GM19239 (cell line): Measurements from ENCODE around the gene FGGY.
"Not testable (repeated sequence)": the region's sequence is repeated elsewhere in the genome, so short reads cannot be mapped to it uniquely, and the experiment has no call there.

Experiments used
- DNase-seq: peaks from one replicate; pipeline ENCODE4 v3.0.0; 2011; ENCODE audit warnings: low spot score; ENCODE audit not compliant: insufficient read length
- FAIRE-seq: peaks from 2 replicates; lab custom pipeline; 2011; peaks lifted over from hg19 to GRCh38; lab: Jason Lieb, UNC

The FGGY gene

GRCh38 chr1:59296358-59297256 lies at the start of gene FGGY:
Gene FGGY, plus strand, starts transcription at chr1:59297094. Its CDS starts 24,456 bp downstream, at chr1:59321550.
- FAIRE-seq (peak; percentile 91), DNase-seq (peak; percentile 72)

- FAIRE-seq (no peak), DNase-seq (no peak)
Observed at GRCh38 chr1:59248758-59249157, 48.1 kb upstream of the FGGY start.

- no peak for FAIRE-seq
- no peak for DNase-seq
Observed at GRCh38 chr1:59249396-59250137, 47.3 kb upstream of the FGGY start.

- FAIRE-seq, DNase-seq: not testable (repeated sequence)
Observed at GRCh38 chr1:59251061-59251460, 45.8 kb upstream of the FGGY start.

- FAIRE-seq, DNase-seq: not testable (repeated sequence)
Observed at GRCh38 chr1:59256429-59256828, 40.5 kb upstream of the FGGY start.

GRCh38 chr1:59258412-59259032 lies 38.4 kb upstream of the FGGY start:
- FAIRE-seq = no peak
- DNase-seq = no peak

- FAIRE-seq (no peak), DNase-seq (no peak)
Observed at GRCh38 chr1:59261537-59261936, 35.4 kb upstream of the FGGY start.

GRCh38 chr1:59262631-59263030 lies 34.3 kb upstream of the FGGY start:
- FAIRE-seq = no peak
- no peak for DNase-seq

GRCh38 chr1:59263111-59263510 lies 33.8 kb upstream of the FGGY start:
- FAIRE-seq (no peak), DNase-seq (no peak)

GRCh38 chr1:59265622-59266021 lies 31.3 kb upstream of the FGGY start:
- peak; percentile 45 for FAIRE-seq
- DNase-seq = no peak

- no peak for DNase-seq
- peak; percentile 97 for FAIRE-seq
Observed at GRCh38 chr1:59266180-59266926, 30.5 kb upstream of the FGGY start.

- no peak for FAIRE-seq
- no peak for DNase-seq
Observed at GRCh38 chr1:59266927-59267293, 30.0 kb upstream of the FGGY start.

- DNase-seq = no peak
- no peak for FAIRE-seq
Observed at GRCh38 chr1:59268406-59268805, 28.5 kb upstream of the FGGY start.

GRCh38 chr1:59271561-59272260 lies 25.2 kb upstream of the FGGY start:
- DNase-seq (no peak), FAIRE-seq (peak; percentile 78)

- FAIRE-seq (peak; percentile 78), DNase-seq (no peak)
Observed at GRCh38 chr1:59272507-59272906, 24.4 kb upstream of the FGGY start.

GRCh38 chr1:59276439-59276851 lies 20.4 kb upstream of the FGGY start:
- DNase-seq (no peak), FAIRE-seq (no peak)

GRCh38 chr1:59278780-59279354 lies 18.0 kb upstream of the FGGY start:
- FAIRE-seq (no peak), DNase-seq (no peak)

- no peak for FAIRE-seq
- no peak for DNase-seq
Observed at GRCh38 chr1:59279645-59280044, 17.2 kb upstream of the FGGY start.

GRCh38 chr1:59282951-59283350 lies 13.9 kb upstream of the FGGY start:
- no peak for DNase-seq
- FAIRE-seq = no peak
